ENCODE results near the gene ZNF771.
"Not testable (repeated sequence)": the region's sequence is repeated elsewhere in the genome, so short reads cannot be mapped to it uniquely, and the experiment has no call there.

Gene ZNF771

GRCh38 chr16:30445408-30446202 lies 38.2 kb downstream of the ZNF771 start, which contains the start of gene SEPHS2:
SEPHS2 (minus strand) TSS chr16:30445874; CDS start chr16:30445727, 147 bp downstream.
- Mint-ChIP-seq H3K4me3 (peak within 1 kb of the TSS; percentile 91), H3K9me3 (no peaks in the 10 kb centered on the region), H3K27me3 (ENCODE audit: low read depth) (no peaks in the 10 kb centered on the region), H3K36me3 (ENCODE audit: low read depth) (peaks cover 30% of the 10 kb centered on the region), H3K4me1 (ENCODE audit: low read depth) (peaks cover 44% of the 10 kb centered on the region), H3K27ac (peak within 1 kb of the TSS; percentile 94)
- peak; percentile 94 for DNase-seq (ENCODE audit: low spot score)

- Mint-ChIP-seq H3K27me3 (ENCODE audit: low read depth) (no peaks in the 10 kb centered on the region), H3K27ac (peak overlapping the region; percentile 94), H3K9me3 (no peaks in the 10 kb centered on the region), H3K4me1 (ENCODE audit: low read depth) (peaks cover 48% of the 10 kb centered on the region), H3K4me3 (peak overlapping the region; percentile 90), H3K36me3 (ENCODE audit: low read depth) (peaks cover 30% of the 10 kb centered on the region)
- no peak for DNase-seq (ENCODE audit: low spot score)
Measured at GRCh38 chr16:30446203-30446595, 38.8 kb downstream of the ZNF771 start.

- no peak for DNase-seq (ENCODE audit: low spot score)
- no peaks in the 10 kb centered on the region for H3K9me3 Mint-ChIP-seq
- H3K36me3 Mint-ChIP-seq (ENCODE audit: low read depth): peaks cover 26% of the 10 kb centered on the region
- no peaks in the 10 kb centered on the region for H3K27me3 Mint-ChIP-seq (ENCODE audit: low read depth)
- H3K27ac Mint-ChIP-seq: no peak overlapping the region
- H3K4me3 Mint-ChIP-seq: no peak overlapping the region
- peaks cover 55% of the 10 kb centered on the region for H3K4me1 Mint-ChIP-seq (ENCODE audit: low read depth)
Measured at GRCh38 chr16:30447512-30448226, 40.3 kb downstream of the ZNF771 start.

- H3K4me1 Mint-ChIP-seq (ENCODE audit: low read depth): peaks cover 54% of the 10 kb centered on the region
- no peak overlapping the region for H3K4me3 Mint-ChIP-seq
- no peak for DNase-seq (ENCODE audit: low spot score)
- H3K27ac Mint-ChIP-seq: no peak overlapping the region
- H3K36me3 Mint-ChIP-seq (ENCODE audit: low read depth): peaks cover 15% of the 10 kb centered on the region
- no peaks in the 10 kb centered on the region for H3K9me3 Mint-ChIP-seq
- no peaks in the 10 kb centered on the region for H3K27me3 Mint-ChIP-seq (ENCODE audit: low read depth)
Measured at GRCh38 chr16:30449116-30449435, 41.7 kb downstream of the ZNF771 start.

- not testable (repeated sequence) for DNase-seq (ENCODE audit: low spot score); H3K9me3 Mint-ChIP-seq; H3K36me3 Mint-ChIP-seq (ENCODE audit: low read depth); H3K27me3 Mint-ChIP-seq (ENCODE audit: low read depth)
- H3K4me3 Mint-ChIP-seq: peak overlapping the region; percentile 68
- H3K4me1 Mint-ChIP-seq (ENCODE audit: low read depth): peaks cover 67% of the 10 kb centered on the region
- H3K27ac Mint-ChIP-seq: peak overlapping the region; percentile 91
Measured at GRCh38 chr16:30452709-30453580, 45.5 kb downstream of the ZNF771 start.

GRCh38 chr16:30456302-30456701 lies 48.9 kb downstream of the ZNF771 start:
- Mint-ChIP-seq H3K4me3 (peak overlapping the region; percentile 25), H3K9me3 (no peaks in the 10 kb centered on the region), H3K4me1 (ENCODE audit: low read depth) (peaks cover 73% of the 10 kb centered on the region), H3K27me3 (ENCODE audit: low read depth) (no peaks in the 10 kb centered on the region), H3K27ac (peak overlapping the region; percentile 74), H3K36me3 (ENCODE audit: low read depth) (peaks cover 2% of the 10 kb centered on the region)
- no peak for DNase-seq (ENCODE audit: low spot score)

GRCh38 chr16:30457256-30457655 lies 49.9 kb downstream of the ZNF771 start:
- H3K36me3 Mint-ChIP-seq (ENCODE audit: low read depth): peaks cover 4% of the 10 kb centered on the region
- DNase-seq (ENCODE audit: low spot score): no peak
- no peaks in the 10 kb centered on the region for H3K27me3 Mint-ChIP-seq (ENCODE audit: low read depth)
- peak overlapping the region; percentile 74 for H3K27ac Mint-ChIP-seq
- H3K9me3 Mint-ChIP-seq: no peaks in the 10 kb centered on the region
- peaks cover 77% of the 10 kb centered on the region for H3K4me1 Mint-ChIP-seq (ENCODE audit: low read depth)
- peak overlapping the region; percentile 38 for H3K4me3 Mint-ChIP-seq

GRCh38 chr16:30457743-30458560 lies 50.5 kb downstream of the ZNF771 start:
- peaks cover 70% of the 10 kb centered on the region for H3K4me1 Mint-ChIP-seq (ENCODE audit: low read depth)
- H3K27me3 Mint-ChIP-seq (ENCODE audit: low read depth): no peaks in the 10 kb centered on the region
- peak overlapping the region; percentile 97 for H3K27ac Mint-ChIP-seq
- DNase-seq (ENCODE audit: low spot score): no peak
- no peaks in the 10 kb centered on the region for H3K9me3 Mint-ChIP-seq
- peaks cover 4% of the 10 kb centered on the region for H3K36me3 Mint-ChIP-seq (ENCODE audit: low read depth)
- peak overlapping the region; percentile 83 for H3K4me3 Mint-ChIP-seq

GRCh38 chr16:30458561-30459394 lies 51.4 kb downstream of the ZNF771 start:
- H3K9me3 Mint-ChIP-seq: no peaks in the 10 kb centered on the region
- H3K27me3 Mint-ChIP-seq (ENCODE audit: low read depth): no peaks in the 10 kb centered on the region
- H3K36me3 Mint-ChIP-seq (ENCODE audit: low read depth): peaks cover 4% of the 10 kb centered on the region
- peak overlapping the region; percentile 97 for H3K27ac Mint-ChIP-seq
- H3K4me1 Mint-ChIP-seq (ENCODE audit: low read depth): peaks cover 70% of the 10 kb centered on the region
- H3K4me3 Mint-ChIP-seq: peak overlapping the region; percentile 83
- DNase-seq (ENCODE audit: low spot score): peak; percentile 94

- Mint-ChIP-seq H3K4me3 (peak overlapping the region; percentile 83), H3K4me1 (ENCODE audit: low read depth) (peaks cover 63% of the 10 kb centered on the region), H3K27ac (peak overlapping the region; percentile 97), H3K36me3 (ENCODE audit: low read depth) (peaks cover 4% of the 10 kb centered on the region), H3K27me3 (ENCODE audit: low read depth) (no peaks in the 10 kb centered on the region), H3K9me3 (no peaks in the 10 kb centered on the region)
- no peak for DNase-seq (ENCODE audit: low spot score)
Measured at GRCh38 chr16:30459456-30459855, 52.0 kb downstream of the ZNF771 start.

- not testable (repeated sequence) for H3K9me3 Mint-ChIP-seq
- H3K27ac Mint-ChIP-seq: peak overlapping the region; percentile 74
Measured at GRCh38 chr16:30461426-30461825, 54.0 kb downstream of the ZNF771 start.

GRCh38 chr16:30464078-30464477 lies 56.7 kb downstream of the ZNF771 start:
- Mint-ChIP-seq H3K36me3 (ENCODE audit: low read depth) (peaks cover 4% of the 10 kb centered on the region), H3K9me3 (no peaks in the 10 kb centered on the region), H3K27me3 (ENCODE audit: low read depth) (no peaks in the 10 kb centered on the region), H3K4me3 (no peak overlapping the region), H3K4me1 (ENCODE audit: low read depth) (peaks cover 41% of the 10 kb centered on the region), H3K27ac (peak overlapping the region; percentile 41)
- no peak for DNase-seq (ENCODE audit: low spot score)

More at GRCh38 chr16:30461426-30461825, 54.0 kb downstream of the ZNF771 start:
- not testable (repeated sequence) for H3K27me3 Mint-ChIP-seq (ENCODE audit: low read depth); DNase-seq (ENCODE audit: low spot score); H3K36me3 Mint-ChIP-seq (ENCODE audit: low read depth); H3K4me3 Mint-ChIP-seq
- H3K4me1 Mint-ChIP-seq (ENCODE audit: low read depth): peaks cover 63% of the 10 kb centered on the region
